Upper lobe of left lung (tissue), 4 donors: Measurements from ENCODE around the gene ZNF69.
A peak's percentile ranks its signal among the peaks of the same experiment; 100 is the strongest.
"Not testable (repeated sequence)": the region's sequence is repeated elsewhere in the genome, so short reads cannot be mapped to it uniquely, and the experiment has no call there.

Experiments used
- EP300 ChIP-seq, 4 donors: sonication (generic); formaldehyde crosslinking; IDR thresholded peaks; one replicate each; pipeline ENCODE4 v1.5.1; 2017; ENCODE audit warnings: antibody characterized with exemption in 4 of 4, control low read depth in 2 of 4
- POLR2A ChIP-seq, 4 donors: fragments of 450-650 bp; IDR thresholded peaks; one replicate each; pipeline ENCODE4 v1.5.1; 2016 to 2017; ENCODE audit warnings: antibody characterized with exemption in 4 of 4, mild to moderate bottlenecking in 2 of 4
- POLR2AphosphoS5 ChIP-seq, 2 donors: sonication (generic); formaldehyde crosslinking; IDR thresholded peaks; one replicate each; pipeline ENCODE4 v1.5.1; 2017; ENCODE audit warnings: antibody characterized with exemption in 2 of 2
- TF ChIP-seq, protein P1 (sequence below), 6 experiments: fragments of 450-650 bp in 4 of 6; fragments of 200-600 bp in 2 of 6; sonication (generic) in 2 of 6; IDR thresholded peaks; one replicate each; pipeline ENCODE4 v1.5.1; 2016 to 2019; ENCODE audit warnings: antibody characterized with exemption in 6 of 6

DNA sequence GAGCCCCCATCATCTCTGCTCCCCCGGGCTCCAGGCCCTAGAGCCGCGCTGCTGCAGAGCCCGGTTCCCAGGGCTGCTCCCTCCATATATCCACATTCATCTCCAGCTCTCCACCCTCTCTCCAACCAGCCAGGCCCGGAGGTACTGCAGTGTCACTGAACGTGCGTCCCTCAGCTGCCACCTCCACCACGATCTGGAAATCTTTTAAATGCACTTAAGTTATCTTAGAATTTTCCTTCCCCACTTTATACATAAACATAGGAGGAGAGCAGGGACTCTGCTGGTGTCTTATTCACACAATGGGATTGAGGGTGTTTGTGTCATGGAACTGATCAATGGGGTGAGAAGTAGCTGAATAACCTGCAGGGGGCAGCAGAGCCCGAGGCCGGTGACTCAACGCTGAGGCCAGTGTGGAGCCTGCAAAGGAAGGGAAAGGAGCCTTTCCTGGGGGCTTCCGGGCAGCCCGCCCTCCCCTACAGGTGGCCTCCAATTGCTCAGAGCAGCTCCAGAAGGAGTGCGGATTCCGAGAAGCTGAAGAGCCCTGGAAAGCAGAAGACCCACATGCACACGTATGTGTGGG, 7.8 kb upstream of the ZNF69 start:
- TF ChIP-seq, protein P1, sequence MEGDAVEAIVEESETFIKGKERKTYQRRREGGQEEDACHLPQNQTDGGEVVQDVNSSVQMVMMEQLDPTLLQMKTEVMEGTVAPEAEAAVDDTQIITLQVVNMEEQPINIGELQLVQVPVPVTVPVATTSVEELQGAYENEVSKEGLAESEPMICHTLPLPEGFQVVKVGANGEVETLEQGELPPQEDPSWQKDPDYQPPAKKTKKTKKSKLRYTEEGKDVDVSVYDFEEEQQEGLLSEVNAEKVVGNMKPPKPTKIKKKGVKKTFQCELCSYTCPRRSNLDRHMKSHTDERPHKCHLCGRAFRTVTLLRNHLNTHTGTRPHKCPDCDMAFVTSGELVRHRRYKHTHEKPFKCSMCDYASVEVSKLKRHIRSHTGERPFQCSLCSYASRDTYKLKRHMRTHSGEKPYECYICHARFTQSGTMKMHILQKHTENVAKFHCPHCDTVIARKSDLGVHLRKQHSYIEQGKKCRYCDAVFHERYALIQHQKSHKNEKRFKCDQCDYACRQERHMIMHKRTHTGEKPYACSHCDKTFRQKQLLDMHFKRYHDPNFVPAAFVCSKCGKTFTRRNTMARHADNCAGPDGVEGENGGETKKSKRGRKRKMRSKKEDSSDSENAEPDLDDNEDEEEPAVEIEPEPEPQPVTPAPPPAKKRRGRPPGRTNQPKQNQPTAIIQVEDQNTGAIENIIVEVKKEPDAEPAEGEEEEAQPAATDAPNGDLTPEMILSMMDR (IDR thresholded peaks at IDR 0.05): peak in 4 of 6 experiments; percentile 10 to 36 (median 22)
- not testable (repeated sequence) for TF ChIP-seq POLR2AphosphoS5, POLR2A, EP300 (IDR thresholded peaks at IDR 0.05)
